Keratinocyte (primary cell): ENCODE results near the gene NFAT5. TPM values are rescaled to one million over a fixed set of nuclear protein-coding genes. Genes with fewer than 3 reads are reported as not detected.

ENCODE experiments used
- DNase-seq: peaks from one replicate; pipeline ENCODE4 v3.0.0-alpha.2; 2011; ENCODE audit warnings: low read depth, missing footprints, low spot score
- FAIRE-seq: peaks from 2 replicates; lab custom pipeline; 2011; peaks lifted over from hg19 to GRCh38; lab: Jason Lieb, UNC
- H2AFZ ChIP-seq: 2 replicates; pipeline ENCODE4 v1.6.0; 2012; ENCODE audit warnings: low read length, control low read depth, inconsistent platforms; ENCODE audit not compliant: control insufficient read depth
- H3K27ac ChIP-seq: 2 replicates; pipeline ENCODE4 v1.5.1; 2011; ENCODE audit warnings: low read length; ENCODE audit not compliant: control insufficient read depth, insufficient read depth
- H3K27me3 ChIP-seq: 3 replicates; pipeline ENCODE4 v1.6.0; 2011; ENCODE audit warnings: low read length; ENCODE audit not compliant: control insufficient read depth, insufficient read depth; ENCODE audit errors: extremely low read depth
- H3K36me3 ChIP-seq, 2 experiments: 2 replicates in 1 of 2; 3 replicates in 1 of 2; pipeline ENCODE4 v1.5.1; 2011; ENCODE audit warnings: low read length in 2 of 2, mild to moderate bottlenecking in 1 of 2; ENCODE audit not compliant: control insufficient read depth in 2 of 2, insufficient read depth in 2 of 2; ENCODE audit errors: extremely low read depth in 1 of 2
- H3K4me1 ChIP-seq: 3 replicates; pipeline ENCODE4 v1.5.1; 2011; ENCODE audit warnings: low read length; ENCODE audit not compliant: control insufficient read depth, insufficient read depth; ENCODE audit errors: extremely low read depth
- H3K4me2 ChIP-seq: 3 replicates; pipeline ENCODE4 v1.6.0; 2011; ENCODE audit warnings: low read depth, low read length; ENCODE audit not compliant: control insufficient read depth, insufficient read depth; ENCODE audit errors: extremely low read depth
- H3K4me3 ChIP-seq, 3 experiments: fragments of 200-600 bp in 1 of 3; sonication (generic) in 1 of 3; 2 replicates in 2 of 3; 3 replicates in 1 of 3; pipeline ENCODE4 v1.5.1; 2011 to 2016; ENCODE audit warnings: low read length in 3 of 3, mild to moderate bottlenecking in 3 of 3, control low read depth in 2 of 3, inconsistent platforms in 1 of 3, low read depth in 1 of 3, mixed read lengths in 1 of 3, mixed run types in 1 of 3, moderate library complexity in 1 of 3; ENCODE audit not compliant: control insufficient read depth in 2 of 3, insufficient read depth in 2 of 3; ENCODE audit errors: extremely low read depth in 1 of 3
- H3K79me2 ChIP-seq: 2 replicates; pipeline ENCODE4 v1.6.0; 2012; ENCODE audit warnings: low read length; ENCODE audit not compliant: control insufficient read depth, insufficient read depth
- H3K9ac ChIP-seq: 3 replicates; pipeline ENCODE4 v1.6.0; 2011; ENCODE audit warnings: low read length; ENCODE audit not compliant: control insufficient read depth, insufficient read depth; ENCODE audit errors: extremely low read depth
- H3K9me1 ChIP-seq: 3 replicates; pipeline ENCODE4 v1.6.0; 2011; ENCODE audit warnings: low read length; ENCODE audit not compliant: control insufficient read depth, insufficient read depth; ENCODE audit errors: extremely low read depth
- H3K9me3 ChIP-seq: 2 replicates; pipeline ENCODE4 v1.5.1; 2012; ENCODE audit warnings: low read depth, low read length; ENCODE audit not compliant: control insufficient read depth
- H4K20me1 ChIP-seq: 3 replicates; pipeline ENCODE4 v1.6.0; 2011; ENCODE audit warnings: low read length; ENCODE audit not compliant: control insufficient read depth, insufficient read depth; ENCODE audit errors: extremely low read depth
- EZH2 ChIP-seq: IDR thresholded peaks from one replicate; pipeline ENCODE4 v1.6.1; 2012; ENCODE audit warnings: inconsistent platforms, mild to moderate bottlenecking, low read length, moderate library complexity
- dilution Hi-C: fragments of 300-500 bp; cut with MboI; formaldehyde crosslinking; loops from one replicate; pipeline ENCODE4 v1.7.0; 2020; ENCODE audit warnings: low sequenced_read_pairs; ENCODE audit not compliant: extremely low pct_ligation_motif_present
- polyA plus RNA-seq, 5 experiments: library from polyadenylated mRNA; depleted of rRNA in 3 of 5; stranded (reverse) in 3 of 5; stranded (forward) in 1 of 5; unstranded in 1 of 5; fragments of >200 nt; gene quantifications; 1 replicate in 1 of 5; 2 replicates in 3 of 5; 3 replicates in 1 of 5; pipeline versions ENCODE4 v1.2.1 to v1.2.3, GENCODE V29; 2011 to 2012; ENCODE audit warnings: missing spikeins in 2 of 5, low read depth in 1 of 5, low replicate concordance in 1 of 5
- TF ChIP-seq, protein P1 (sequence below), 3 experiments: IDR thresholded peaks in 1 of 3; conservative IDR thresholded peaks in 1 of 3; optimal IDR thresholded peaks in 1 of 3; 2 replicates in 2 of 3; 3 replicates in 1 of 3; pipeline versions ENCODE3 to v1.5.1; 2011; ENCODE audit warnings: low read length in 3 of 3, mild to moderate bottlenecking in 3 of 3, moderate library complexity in 2 of 3, control low read depth in 1 of 3, inconsistent platforms in 1 of 3; ENCODE audit not compliant: insufficient read depth in 2 of 3; ENCODE audit errors: extremely low read depth in 1 of 3

NFAT5 gene
- polyA plus RNA-seq, 1 donor (not counting 4 experiments of a cell fraction or from before 2014, with no cell fraction given) = 24.9 TPM

DNA sequence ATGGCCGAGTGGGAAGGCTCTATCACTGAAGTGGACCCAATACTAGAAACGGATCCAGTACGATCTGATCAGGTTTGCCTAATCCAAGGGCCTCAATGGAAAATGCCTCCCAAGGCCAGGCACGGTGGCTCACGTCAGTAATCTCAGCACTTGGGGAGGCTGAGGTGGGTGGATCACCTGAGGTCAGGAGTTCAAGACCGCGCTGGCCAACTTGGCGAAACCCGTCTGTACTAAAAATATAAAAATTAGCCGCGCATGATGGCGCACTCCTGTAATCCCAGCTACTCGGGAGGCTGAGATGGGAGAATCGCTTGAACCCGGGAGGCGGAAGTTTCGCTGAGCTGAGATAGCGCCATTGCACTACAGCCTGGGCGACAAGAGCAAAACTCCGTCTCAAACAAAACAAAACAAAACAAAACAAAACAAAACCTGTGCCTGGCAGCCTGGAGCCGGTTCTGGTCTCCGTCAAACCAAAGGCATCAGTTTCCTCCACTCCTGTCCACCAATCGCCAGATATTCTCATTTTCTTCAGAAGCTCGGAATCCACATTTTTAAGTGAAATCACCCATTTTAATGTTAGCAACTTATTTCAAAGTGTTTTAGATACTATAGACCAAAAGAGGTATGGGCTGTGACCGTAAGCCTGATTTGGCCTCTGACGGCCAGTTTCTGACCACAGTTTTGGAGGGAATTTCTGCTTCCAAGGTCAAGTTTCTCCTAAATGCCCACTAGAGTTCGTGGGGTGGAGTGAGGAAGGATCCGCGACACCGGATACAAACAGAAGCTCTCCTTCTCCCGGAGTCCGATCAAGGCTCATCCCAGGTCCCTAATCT lies 159.9 kb downstream of the NFAT5 start:
- Histone ChIP-seq H3K27ac (peak overlapping the region; percentile 78), H3K27me3 (no peaks in the 10 kb centered on the region), H3K9me1 (no peaks in the 10 kb centered on the region), H3K4me3 (peak overlapping the region; percentile 43 to 80 (median 78)), H3K36me3 (peaks cover 2 to 5% of the 10 kb centered on the region in 2 experiments), H3K4me2 (peak overlapping the region; percentile 81), H3K4me1 (peaks cover 27% of the 10 kb centered on the region), H3K9me3 (no peaks in the 10 kb centered on the region), H4K20me1 (no peaks in the 10 kb centered on the region), H2AFZ (peak overlapping the region; percentile 70), H3K79me2 (peaks cover 29% of the 10 kb centered on the region), H3K9ac (peak overlapping the region; percentile 70)
- dilution Hi-C loops = no loop called here
- FAIRE-seq (no peak), DNase-seq (no peak)
- TF ChIP-seq, protein P1, sequence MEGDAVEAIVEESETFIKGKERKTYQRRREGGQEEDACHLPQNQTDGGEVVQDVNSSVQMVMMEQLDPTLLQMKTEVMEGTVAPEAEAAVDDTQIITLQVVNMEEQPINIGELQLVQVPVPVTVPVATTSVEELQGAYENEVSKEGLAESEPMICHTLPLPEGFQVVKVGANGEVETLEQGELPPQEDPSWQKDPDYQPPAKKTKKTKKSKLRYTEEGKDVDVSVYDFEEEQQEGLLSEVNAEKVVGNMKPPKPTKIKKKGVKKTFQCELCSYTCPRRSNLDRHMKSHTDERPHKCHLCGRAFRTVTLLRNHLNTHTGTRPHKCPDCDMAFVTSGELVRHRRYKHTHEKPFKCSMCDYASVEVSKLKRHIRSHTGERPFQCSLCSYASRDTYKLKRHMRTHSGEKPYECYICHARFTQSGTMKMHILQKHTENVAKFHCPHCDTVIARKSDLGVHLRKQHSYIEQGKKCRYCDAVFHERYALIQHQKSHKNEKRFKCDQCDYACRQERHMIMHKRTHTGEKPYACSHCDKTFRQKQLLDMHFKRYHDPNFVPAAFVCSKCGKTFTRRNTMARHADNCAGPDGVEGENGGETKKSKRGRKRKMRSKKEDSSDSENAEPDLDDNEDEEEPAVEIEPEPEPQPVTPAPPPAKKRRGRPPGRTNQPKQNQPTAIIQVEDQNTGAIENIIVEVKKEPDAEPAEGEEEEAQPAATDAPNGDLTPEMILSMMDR (optimal IDR thresholded peaks at IDR 0.05 in 1 of 3, IDR thresholded peaks at IDR 0.05 in 1 of 3, conservative IDR thresholded peaks at IDR 0.05 in 1 of 3; ENCODE audit: extremely low read depth in 1 of 3, insufficient read depth in 2 of 3, low read length in 3 of 3) = no peak
- TF ChIP-seq EZH2 = no peak

DNA sequence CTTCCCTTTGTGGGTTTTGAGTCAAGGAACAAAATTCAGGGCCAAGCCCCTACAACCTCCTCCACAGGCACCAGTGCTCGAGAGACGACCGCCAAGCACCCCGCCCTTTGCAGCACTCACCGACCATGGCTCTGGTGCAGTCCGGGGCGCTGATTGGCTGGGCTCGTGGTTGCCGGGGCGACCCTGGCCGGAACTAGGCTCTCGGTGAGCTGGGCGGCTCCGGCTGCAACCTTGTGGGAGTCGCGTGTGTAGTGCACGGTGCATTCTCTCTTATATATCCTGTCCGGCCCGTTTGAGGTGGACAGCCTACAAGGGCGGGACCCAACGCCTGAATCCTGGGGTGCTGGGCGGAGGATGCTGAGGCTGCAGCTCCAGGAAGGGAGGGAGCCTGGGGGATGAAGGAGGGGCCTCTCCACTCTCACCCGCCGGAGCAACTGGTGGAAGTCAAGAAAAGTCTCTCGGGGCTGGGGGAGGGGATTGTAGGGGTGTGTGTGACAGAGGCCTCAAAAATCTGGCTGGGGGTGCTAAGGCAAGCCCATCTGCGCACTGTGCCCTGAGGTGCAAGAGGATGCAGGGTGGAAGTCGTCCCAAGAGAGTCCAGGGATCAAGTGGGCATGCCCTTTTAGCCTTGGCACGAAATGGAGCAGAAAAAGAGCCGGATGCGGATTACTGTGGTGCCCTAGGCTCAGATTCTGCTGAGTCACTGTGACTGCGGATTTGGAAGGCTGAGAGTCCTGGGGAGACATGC lies 160.7 kb downstream of the NFAT5 start, which contains the start of gene NQO1:
TSS of gene NQO1 (minus strand) at position 248 of the 748 bp plus-strand sequence. CDS start at position 127, 121 bp downstream.
- Histone ChIP-seq H3K27ac (peak within 1 kb of the TSS; percentile 78), H3K4me3 (peak within 1 kb of the TSS; percentile 43 to 80 (median 78)), H3K9me3 (no peaks in the 10 kb centered on the region), H3K27me3 (no peaks in the 10 kb centered on the region), H3K9ac (peak within 1 kb of the TSS; percentile 70), H3K4me2 (peak within 1 kb of the TSS; percentile 81), H3K9me1 (no peaks in the 10 kb centered on the region), H3K4me1 (peaks cover 27% of the 10 kb centered on the region), H3K79me2 (peaks cover 25% of the 10 kb centered on the region), H2AFZ (peak within 1 kb of the TSS; percentile 77), H3K36me3 (peaks cover under 1 to 2% of the 10 kb centered on the region in 2 experiments), H4K20me1 (no peaks in the 10 kb centered on the region)
- FAIRE-seq (peak; percentile 34), DNase-seq (peak; percentile 89)
- TF ChIP-seq EZH2 = no peak
- TF ChIP-seq, protein P1 (optimal IDR thresholded peaks at IDR 0.05 in 1 of 3, IDR thresholded peaks at IDR 0.05 in 1 of 3, conservative IDR thresholded peaks at IDR 0.05 in 1 of 3; ENCODE audit: extremely low read depth in 1 of 3, insufficient read depth in 2 of 3, low read length in 3 of 3) = no peak
- dilution Hi-C loops = no loop called here
